HepG2 (cell line): ENCODE measurements around the gene KRTAP12-3. TPM values are rescaled to one million over a fixed set of nuclear protein-coding genes. Genes with fewer than 3 reads are reported as not detected.

Experiments
- ATAC-seq: fragments of 200-7000 bp; cut with Tn5 transposase; 3 replicates; pipeline ENCODE4 v1.9.1; 2020; ENCODE audit warnings: mild to moderate bottlenecking, moderate library complexity
- BruUV-seq: library from RNA; stranded (reverse); fragments of 400-500 nt; replicated peaks from 2 replicates; lab custom pipeline; 2021; lab: Mats Ljungman, UMichigan
- CTCF ChIA-PET: fragments of 300-600 bp; formaldehyde crosslinking; extraction: SDS; loops from one replicate; lab custom pipeline; 2021; ENCODE audit warnings: low total read pairs, inconsistent platforms, low intra/inter-chr PET ratio; lab: Yijun Ruan, JAX
- POLR2A ChIA-PET: fragments of 350-600 bp; sonication (Branson Sonifier 250); formaldehyde crosslinking; loops from one replicate; lab custom pipeline; 2020; ENCODE audit warnings: antibody characterized with exemption, inconsistent platforms; lab: Yijun Ruan, JAX
- DNase-seq: peaks from one replicate; pipeline ENCODE4 v3.0.0-alpha.2; 2015; ENCODE audit warnings: low spot score
- FAIRE-seq: peaks from 3 replicates; lab custom pipeline; 2011; peaks lifted over from hg19 to GRCh38; lab: Jason Lieb, UNC
- H2AFZ ChIP-seq: one replicate; pipeline ENCODE4 v1.6.1; 2011; ENCODE audit warnings: low read length, inconsistent platforms
- H3K27ac ChIP-seq: fragments of 300-600 bp; 3 replicates; pipeline ENCODE4 v1.8.0; 2011; ENCODE audit warnings: mixed run types, mild to moderate bottlenecking, mixed read lengths, low read length, inconsistent platforms; ENCODE audit not compliant: insufficient read depth; ENCODE audit errors: extremely low read length
- H3K27me3 ChIP-seq, 2 experiments: fragments of 200-600 bp in 1 of 2; 2 replicates in 1 of 2; 3 replicates in 1 of 2; pipeline versions ENCODE4 v1.6.0 to v1.8.0; 2011; ENCODE audit warnings: low read length in 2 of 2, mild to moderate bottlenecking in 2 of 2, moderate library complexity in 2 of 2, inconsistent platforms in 1 of 2; ENCODE audit not compliant: insufficient read depth in 2 of 2, control insufficient read depth in 1 of 2
- H3K36me3 ChIP-seq, 2 experiments: fragments of 200-600 bp in 1 of 2; replicated peaks in 1 of 2; 2 replicates in 1 of 2; 3 replicates in 1 of 2; pipeline versions ENCODE4 v1.5.1 to v1.8.0; 2011; ENCODE audit warnings: low read length in 2 of 2, inconsistent platforms in 1 of 2; ENCODE audit not compliant: insufficient read depth in 2 of 2, control insufficient read depth in 1 of 2
- H3K4me1 ChIP-seq: 2 replicates; pipeline ENCODE4 v1.5.1; 2012; ENCODE audit warnings: low read length, inconsistent platforms; ENCODE audit not compliant: insufficient read depth
- H3K4me2 ChIP-seq: 2 replicates; pipeline ENCODE4 v1.6.0; 2011; ENCODE audit warnings: low read depth, low read length, inconsistent platforms
- H3K4me3 ChIP-seq, 3 experiments: fragments of 200-600 bp in 1 of 3; sonication (generic), shearing (Covaris generic) in 1 of 3; replicated peaks in 1 of 3; 2 replicates each; pipeline ENCODE4 v1.5.1; 2011 to 2016; ENCODE audit warnings: low read length in 3 of 3, inconsistent platforms in 2 of 3, low read depth in 2 of 3, mild to moderate bottlenecking in 2 of 3, control low read depth in 1 of 3, mixed read lengths in 1 of 3; ENCODE audit not compliant: insufficient read depth in 1 of 3
- H3K79me2 ChIP-seq: one replicate; pipeline ENCODE4 v1.6.1; 2011; ENCODE audit warnings: low read length, inconsistent platforms; ENCODE audit not compliant: insufficient read depth
- H3K9ac ChIP-seq: 2 replicates; pipeline ENCODE4 v1.6.0; 2011; ENCODE audit warnings: mild to moderate bottlenecking, low read depth, low read length, inconsistent platforms; ENCODE audit not compliant: insufficient read depth
- H3K9me3 ChIP-seq: 2 replicates; pipeline ENCODE4 v1.5.1; 2012; ENCODE audit warnings: mild to moderate bottlenecking, low read length
- H4K20me1 ChIP-seq: 2 replicates; pipeline ENCODE4 v1.6.0; 2011; ENCODE audit warnings: inconsistent platforms, mild to moderate bottlenecking, low read length, moderate library complexity; ENCODE audit not compliant: insufficient read depth
- CBX5 ChIP-seq: sonication (generic); formaldehyde crosslinking; IDR thresholded peaks from 2 replicates; pipeline ENCODE4 v1.4.0; 2020; ENCODE audit warnings: missing genetic modification reagents, borderline replicate concordance
- DMAP1 ChIP-seq: IDR thresholded peaks from 2 replicates; pipeline ENCODE4 v1.6.1; 2016
- ELF3 ChIP-seq: IDR thresholded peaks from 2 replicates; pipeline ENCODE4 v1.6.1; 2016; ENCODE audit warnings: missing genetic modification reagents, missing compliant biosample characterization
- FOXA3 ChIP-seq: IDR thresholded peaks from 2 replicates; pipeline ENCODE4 v1.6.1; 2016; ENCODE audit warnings: missing genetic modification reagents, missing compliant biosample characterization
- GTF3A ChIP-seq: sonication (generic); formaldehyde crosslinking; conservative IDR thresholded peaks from 2 replicates; pipeline ENCODE4 v1.4.0; 2020; ENCODE audit warnings: mild to moderate bottlenecking, missing genetic modification reagents
- KAT2B ChIP-seq: fragments of 150-350 bp; IDR thresholded peaks from 2 replicates; pipeline ENCODE4 v1.6.1; 2014; ENCODE audit warnings: low read depth, low read length, borderline replicate concordance
- MEF2D ChIP-seq: sonication (generic); formaldehyde crosslinking; IDR thresholded peaks from 2 replicates; pipeline ENCODE4 v1.5.1; 2020; ENCODE audit warnings: mild to moderate bottlenecking, missing genetic modification reagents
- NR2F1 ChIP-seq, 2 experiments: fragments of 450-650 bp in 1 of 2; formaldehyde crosslinking in 1 of 2; IDR thresholded peaks; 2 replicates each; pipeline versions ENCODE4 v1.5.0 to v1.6.1; 2016 to 2020; ENCODE audit warnings: mild to moderate bottlenecking in 1 of 2, missing compliant biosample characterization in 1 of 2, missing genetic modification reagents in 1 of 2, moderate library complexity in 1 of 2
- RNF2 ChIP-seq: fragments of 450-650 bp; conservative IDR thresholded peaks from 2 replicates; pipeline ENCODE4 v1.6.1; 2016; ENCODE audit warnings: low read depth
- SOX5 ChIP-seq: IDR thresholded peaks from 2 replicates; pipeline ENCODE4 v1.6.1; 2016; ENCODE audit warnings: borderline replicate concordance
- TFDP1 ChIP-seq: IDR thresholded peaks from 2 replicates; pipeline ENCODE4 v1.6.1; 2016; ENCODE audit warnings: missing compliant biosample characterization, missing genetic modification reagents, borderline replicate concordance
- ZBTB1 ChIP-seq: sonication (generic); formaldehyde crosslinking; IDR thresholded peaks from 2 replicates; pipeline ENCODE4 v1.4.0; 2020; ENCODE audit warnings: missing genetic modification reagents, borderline replicate concordance
- ZNF101 ChIP-seq: sonication (generic); formaldehyde crosslinking; IDR thresholded peaks from 2 replicates; pipeline ENCODE4 v1.4.0; 2020; ENCODE audit warnings: mild to moderate bottlenecking, low read depth, missing genetic modification reagents, borderline replicate concordance
- ZNF33B ChIP-seq: sonication (generic); formaldehyde crosslinking; IDR thresholded peaks from 2 replicates; pipeline ENCODE4 v1.5.1; 2020; ENCODE audit warnings: mild to moderate bottlenecking, missing genetic modification reagents
- ZNF670 ChIP-seq: sonication (generic); formaldehyde crosslinking; IDR thresholded peaks from 2 replicates; pipeline ENCODE4 v1.8.0; 2022; ENCODE audit warnings: mild to moderate bottlenecking, missing genetic modification reagents, borderline replicate concordance
- ZNF792 ChIP-seq: IDR thresholded peaks from 2 replicates; pipeline ENCODE4 v1.6.1; 2016
- ZZZ3 ChIP-seq: sonication (generic); formaldehyde crosslinking; IDR thresholded peaks from 2 replicates; pipeline ENCODE4 v1.4.0; 2020; ENCODE audit warnings: missing genetic modification reagents, mild to moderate bottlenecking, borderline replicate concordance
- WGBS: methylation state at CpG from one replicate; pipeline ENCODE4 v1.1.6; 2017; ENCODE audit warnings: low lambda C conversion rate; 5-methylcytosine and 5-hydroxymethylcytosine counted together
- in situ Hi-C: cut with HindIII; loops from 2 replicates; pipeline ENCODE4 v1.10.0; 2017; ENCODE audit warnings: low pct_unique_long_range_greater_than_20kb; ENCODE audit not compliant: extremely low pct_ligation_motif_present
- intact Hi-C: fragments of 100-400 bp; cut with micrococcal nuclease; formaldehyde crosslinking; loops from one replicate; pipeline ENCODE4 v1.10.0; 2022; ENCODE audit not compliant: unreplicated experiment
- polyA plus RNA-seq, 8 experiments: library from polyadenylated mRNA; depleted of rRNA in 3 of 8; stranded (reverse) in 7 of 8; unstranded in 1 of 8; fragments of >200 nt; fragmentation: Illumina TruSeq in 4 of 8; extraction: Trizol in 4 of 8; gene quantifications; 2 replicates each; pipeline versions ENCODE4 v1.2.1 to v1.2.3, GENCODE V29; 2011 to 2016; ENCODE audit warnings: low read depth in 4 of 8, missing spikeins in 1 of 8, mixed read lengths in 1 of 8; ENCODE audit not compliant: insufficient read depth in 1 of 8
- total RNA-seq, 5 experiments: library from RNA; depleted of rRNA; stranded (reverse); fragments of >200 nt; fragmentation: Illumina TruSeq; extraction: Trizol; gene quantifications; 2 replicates each; pipeline ENCODE4 v1.2.3, GENCODE V29; 2016; ENCODE audit warnings: low read depth in 1 of 5
- TF ChIP-seq, protein P1 (sequence below): sonication (generic); formaldehyde crosslinking; IDR thresholded peaks from 2 replicates; pipeline ENCODE4 v1.8.1; 2022; ENCODE audit warnings: mild to moderate bottlenecking, missing genetic modification reagents

KRTAP12-3 gene
- total and polyA plus RNA-seq, 2 of the 13 experiments (the other 11 are each of a cell fraction or from before 2014, with no cell fraction given) = not detected

DNA sequence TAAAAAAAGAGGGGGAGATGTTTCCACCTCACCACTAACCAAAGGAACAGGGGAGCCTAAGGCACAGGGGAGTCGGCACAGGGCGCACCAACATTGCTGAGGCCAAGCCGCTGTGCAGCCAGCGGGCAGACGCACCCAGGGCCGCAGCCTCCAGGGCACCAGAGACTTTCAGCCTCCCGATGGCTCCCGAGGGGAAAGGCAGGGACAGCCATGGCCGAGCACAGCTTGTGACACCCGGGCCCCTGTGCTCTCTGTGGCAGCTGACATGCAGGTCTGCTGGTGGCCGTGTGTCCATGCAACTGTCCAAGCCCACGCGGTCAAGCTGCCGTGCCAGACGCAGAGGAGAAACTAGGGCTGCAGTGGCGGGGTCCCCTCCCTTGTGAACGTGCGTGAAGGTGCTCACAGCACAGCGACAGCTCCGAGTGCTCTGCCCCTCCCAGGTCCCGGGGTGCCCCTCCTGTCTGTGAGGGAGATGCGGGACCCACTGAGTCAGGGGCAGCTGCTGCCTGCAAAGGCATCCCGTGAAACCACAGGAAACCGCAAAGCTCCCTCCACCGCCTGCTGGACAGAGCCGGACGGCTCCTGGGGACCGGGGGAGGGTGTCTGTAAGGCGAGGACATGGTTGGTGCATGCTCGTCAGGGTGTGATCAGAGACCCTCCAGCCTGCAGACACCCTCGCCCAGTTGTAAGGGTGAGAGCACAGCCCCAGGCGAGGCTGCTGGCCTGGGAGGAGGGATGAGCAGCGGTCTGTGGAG lies 9.0 kb upstream of the KRTAP12-3 start:
- Histone ChIP-seq H2AFZ (no peak overlapping the region), H3K27me3 (peaks cover 4 to 34% of the 10 kb centered on the region in 2 experiments; a peak in 4 of 5 replicates), H3K36me3 (no peaks in the 10 kb centered on the region), H3K27ac (no peak overlapping the region), H4K20me1 (no peaks in the 10 kb centered on the region)
- CTCF ChIA-PET = no interaction called here
- WGBS = 77% methylated on average over 6 of the region's 33 CpGs
- FAIRE-seq = no peak
- no peak; the same call in 2 of the 3 replicates for ATAC-seq
- in situ Hi-C loops = no loop called here
- no peak for DNase-seq
- TF ChIP-seq NR2F1 (CRISPR knock-in tag; IDR thresholded peaks at IDR 0.05) = no peak
- no peak for TF ChIP-seq MEF2D (CRISPR knock-in tag)
- TF ChIP-seq ZNF792 (CRISPR knock-in tag) = no peak
- no peak for TF ChIP-seq ZNF101 (CRISPR knock-in tag)
- no peak for TF ChIP-seq ZBTB1 (CRISPR knock-in tag)
- TF ChIP-seq ZZZ3 (CRISPR knock-in tag) = no peak
- TF ChIP-seq CBX5 = no peak
- no peak for TF ChIP-seq ZNF670
- TF ChIP-seq, protein P1, sequence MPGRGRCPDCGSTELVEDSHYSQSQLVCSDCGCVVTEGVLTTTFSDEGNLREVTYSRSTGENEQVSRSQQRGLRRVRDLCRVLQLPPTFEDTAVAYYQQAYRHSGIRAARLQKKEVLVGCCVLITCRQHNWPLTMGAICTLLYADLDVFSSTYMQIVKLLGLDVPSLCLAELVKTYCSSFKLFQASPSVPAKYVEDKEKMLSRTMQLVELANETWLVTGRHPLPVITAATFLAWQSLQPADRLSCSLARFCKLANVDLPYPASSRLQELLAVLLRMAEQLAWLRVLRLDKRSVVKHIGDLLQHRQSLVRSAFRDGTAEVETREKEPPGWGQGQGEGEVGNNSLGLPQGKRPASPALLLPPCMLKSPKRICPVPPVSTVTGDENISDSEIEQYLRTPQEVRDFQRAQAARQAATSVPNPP (CRISPR knock-in tag) = no peak
- TF ChIP-seq KAT2B = no peak
- no peak for TF ChIP-seq TFDP1
- no peak for TF ChIP-seq SOX5
- no peak for TF ChIP-seq FOXA3 (CRISPR knock-in tag)
- TF ChIP-seq ELF3 (CRISPR knock-in tag) = no peak
- TF ChIP-seq GTF3A (CRISPR knock-in tag) = no peak
- no peak for TF ChIP-seq DMAP1 (CRISPR knock-in tag)
- no peak for TF ChIP-seq RNF2
- no peak for TF ChIP-seq ZNF33B
- TF ChIP-seq, all 625 proteins: peak for 0
- Histone ChIP-seq H3K9me3 (peaks cover 18% of the 10 kb centered on the region), H3K4me2 (no peak overlapping the region), H3K4me3 (no peak overlapping the region), H3K79me2 (no peaks in the 10 kb centered on the region), H3K9ac (no peak overlapping the region), H3K4me1 (no peaks in the 10 kb centered on the region)
- POLR2A ChIA-PET = no interaction called here
- intact Hi-C loops = no loop called here
- no TSS peak for BruUV-seq
